ENCODE results near the gene SOX3.

The SOX3 gene

GRCh38 chrX:140514554-140514953, 9.7 kb upstream of the SOX3 start:
- no peak overlapping the region for H3K4me3 Mint-ChIP-seq
- TF ChIP-seq, protein P1, sequence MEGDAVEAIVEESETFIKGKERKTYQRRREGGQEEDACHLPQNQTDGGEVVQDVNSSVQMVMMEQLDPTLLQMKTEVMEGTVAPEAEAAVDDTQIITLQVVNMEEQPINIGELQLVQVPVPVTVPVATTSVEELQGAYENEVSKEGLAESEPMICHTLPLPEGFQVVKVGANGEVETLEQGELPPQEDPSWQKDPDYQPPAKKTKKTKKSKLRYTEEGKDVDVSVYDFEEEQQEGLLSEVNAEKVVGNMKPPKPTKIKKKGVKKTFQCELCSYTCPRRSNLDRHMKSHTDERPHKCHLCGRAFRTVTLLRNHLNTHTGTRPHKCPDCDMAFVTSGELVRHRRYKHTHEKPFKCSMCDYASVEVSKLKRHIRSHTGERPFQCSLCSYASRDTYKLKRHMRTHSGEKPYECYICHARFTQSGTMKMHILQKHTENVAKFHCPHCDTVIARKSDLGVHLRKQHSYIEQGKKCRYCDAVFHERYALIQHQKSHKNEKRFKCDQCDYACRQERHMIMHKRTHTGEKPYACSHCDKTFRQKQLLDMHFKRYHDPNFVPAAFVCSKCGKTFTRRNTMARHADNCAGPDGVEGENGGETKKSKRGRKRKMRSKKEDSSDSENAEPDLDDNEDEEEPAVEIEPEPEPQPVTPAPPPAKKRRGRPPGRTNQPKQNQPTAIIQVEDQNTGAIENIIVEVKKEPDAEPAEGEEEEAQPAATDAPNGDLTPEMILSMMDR (IDR thresholded peaks at IDR 0.05; ENCODE audit: unreplicated experiment in 3 of 3), result no peak
- H3K36me3 Mint-ChIP-seq (ENCODE audit: low read depth), result no peaks in the 10 kb centered on the region
- peaks cover 3% of the 10 kb centered on the region for H3K4me1 Mint-ChIP-seq
- no peak overlapping the region for H3K27ac Mint-ChIP-seq
- peaks cover 71% of the 10 kb centered on the region for H3K27me3 Mint-ChIP-seq (ENCODE audit: low read depth)
- peaks cover 5% of the 10 kb centered on the region for H3K9me3 Mint-ChIP-seq

- TF ChIP-seq, protein P1 (IDR thresholded peaks at IDR 0.05; ENCODE audit: unreplicated experiment in 3 of 3), result no peak
- H3K9me3 Mint-ChIP-seq, result peaks cover 7% of the 10 kb centered on the region
- no peaks in the 10 kb centered on the region for H3K36me3 Mint-ChIP-seq (ENCODE audit: low read depth)
- H3K4me3 Mint-ChIP-seq, result peak overlapping the region in 1 of 3 experiments; percentile 59
- peaks cover 17% of the 10 kb centered on the region for H3K4me1 Mint-ChIP-seq
- peaks cover 95% of the 10 kb centered on the region for H3K27me3 Mint-ChIP-seq (ENCODE audit: low read depth)
- H3K27ac Mint-ChIP-seq, result no peak overlapping the region
Measured at GRCh38 chrX:140510895-140511295, 6.0 kb upstream of the SOX3 start.

- Mint-ChIP-seq H3K4me1 (peaks cover 17% of the 10 kb centered on the region), H3K36me3 (ENCODE audit: low read depth) (no peaks in the 10 kb centered on the region), H3K27ac (no peak overlapping the region), H3K9me3 (peaks cover 7% of the 10 kb centered on the region), H3K27me3 (ENCODE audit: low read depth) (peaks cover 97% of the 10 kb centered on the region), H3K4me3 (no peak overlapping the region)
- TF ChIP-seq, protein P1 (IDR thresholded peaks at IDR 0.05; ENCODE audit: unreplicated experiment in 3 of 3), result no peak
Measured at GRCh38 chrX:140510306-140510676, 5.4 kb upstream of the SOX3 start.

- Mint-ChIP-seq H3K9me3 (peaks cover 7% of the 10 kb centered on the region), H3K4me3 (no peak overlapping the region), H3K27ac (no peak overlapping the region), H3K27me3 (ENCODE audit: low read depth) (peaks cover 100% of the 10 kb centered on the region), H3K36me3 (ENCODE audit: low read depth) (no peaks in the 10 kb centered on the region), H3K4me1 (peaks cover 17% of the 10 kb centered on the region)
- TF ChIP-seq, protein P1 (IDR thresholded peaks at IDR 0.05; ENCODE audit: unreplicated experiment in 3 of 3), result no peak
Measured at GRCh38 chrX:140509468-140510305, 4.8 kb upstream of the SOX3 start.

- Mint-ChIP-seq H3K9me3 (peaks cover 7% of the 10 kb centered on the region), H3K27me3 (ENCODE audit: low read depth) (peaks cover 98% of the 10 kb centered on the region), H3K4me1 (peaks cover 17% of the 10 kb centered on the region), H3K27ac (no peak overlapping the region), H3K36me3 (ENCODE audit: low read depth) (no peaks in the 10 kb centered on the region), H3K4me3 (no peak overlapping the region)
- TF ChIP-seq, protein P1 (IDR thresholded peaks at IDR 0.05; ENCODE audit: unreplicated experiment in 3 of 3), result no peak
Measured at GRCh38 chrX:140508958-140509357, 4.1 kb upstream of the SOX3 start.

DNA sequence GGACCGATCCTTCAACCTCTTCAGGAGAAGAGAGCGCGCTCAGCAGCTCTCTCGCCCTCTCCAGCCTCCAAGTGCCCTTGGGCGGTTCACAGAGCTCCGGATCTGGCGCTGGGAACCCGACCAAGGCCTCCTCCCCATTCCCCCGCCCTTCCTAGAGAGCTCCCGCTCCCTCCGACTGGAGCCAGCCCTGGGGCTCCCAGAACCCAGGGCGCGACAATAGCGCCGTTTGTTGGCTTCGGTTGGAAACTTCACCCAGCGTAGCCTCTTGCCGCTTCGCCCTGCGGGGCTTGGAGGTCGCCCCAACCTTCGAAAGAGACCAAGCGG, 3.1 kb upstream of the SOX3 start:
- TF ChIP-seq, protein P1 (IDR thresholded peaks at IDR 0.05; ENCODE audit: unreplicated experiment in 3 of 3), result peak; percentile 30 to 44 (median 43)
- Mint-ChIP-seq H3K36me3 (ENCODE audit: low read depth) (no peaks in the 10 kb centered on the region), H3K4me1 (peaks cover 22% of the 10 kb centered on the region), H3K9me3 (peaks cover 12% of the 10 kb centered on the region), H3K27me3 (ENCODE audit: low read depth) (peaks cover 95% of the 10 kb centered on the region), H3K4me3 (peak overlapping the region in 2 of 3 experiments; percentile 6 to 20), H3K27ac (no peak overlapping the region)
